ENCODE data around the gene CNP. TPM values are rescaled to one million over a fixed set of nuclear protein-coding genes. Genes with fewer than 3 reads are reported as not detected.
"Not testable (repeated sequence)": the region's sequence is repeated elsewhere in the genome, so short reads cannot be mapped to it uniquely, and the experiment has no call there.

The CNP gene
- total and polyA plus RNA-seq, 7 donors: 24.0 to 71.3 (median 52.0) TPM

DNA sequence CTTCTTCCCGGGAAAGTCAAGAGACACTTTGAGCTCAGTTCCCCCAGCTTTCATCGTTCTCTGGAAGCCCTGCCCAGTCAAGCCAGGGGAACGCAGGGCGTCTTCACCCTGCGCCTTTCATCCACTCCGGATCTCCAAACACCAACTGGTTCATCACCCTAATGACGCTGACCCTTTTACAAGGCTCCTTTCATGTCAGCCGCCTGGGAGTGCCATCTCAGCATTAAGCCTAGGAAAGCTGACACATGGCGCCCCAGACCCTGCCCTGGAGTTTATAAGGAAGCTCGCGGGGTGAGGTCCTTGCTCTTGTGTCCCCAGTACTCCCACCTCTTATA lies 51.2 kb downstream of the CNP start:
- Histone ChIP-seq H3K36me3 (peaks cover 3 to 15% (median 8%) of the 10 kb centered on the region in 4 donors), H3K27me3 (no peaks in the 10 kb centered on the region), H3K4me1 (peaks cover 0 to 73% (median 55%) of the 10 kb centered on the region in 4 donors), H3K9me3 (no peaks in the 10 kb centered on the region), H3K27ac (peak overlapping the region; percentile 89 to 93 (median 92)), H3K4me3 (peak overlapping the region; percentile 53 to 90 (median 81))
- intact Hi-C loops (cut with DNase I): loop anchor here (2.0 kb wide), 1 partner anchor 51 kb away; the partner anchor contains the start of gene CNP
- 3 to 5% methylated on average over 11 of the region's 11 CpGs for WGBS, 2 donors
- TF ChIP-seq POLR2AphosphoS5 (IDR thresholded peaks at IDR 0.05) (no peak), CTCF (IDR thresholded peaks at IDR 0.05) (no peak), POLR2A (IDR thresholded peaks at IDR 0.05) (no peak), EP300 (IDR thresholded peaks at IDR 0.05) (no peak)
- DNase-seq: no peak

- WGBS, 2 donors: 44 to 46% methylated on average over 3 of the region's 3 CpGs
- Histone ChIP-seq H3K36me3 (peaks cover 4 to 20% (median 11%) of the 10 kb centered on the region in 4 donors), H3K4me1 (peaks cover 0 to 68% (median 50%) of the 10 kb centered on the region in 4 donors), H3K27ac (peak overlapping the region; percentile 89 to 93 (median 92)), H3K4me3 (peak overlapping the region in 3 of 4 donors; percentile 78 to 90 (median 84)), H3K9me3 (no peaks in the 10 kb centered on the region), H3K27me3 (no peaks in the 10 kb centered on the region)
- intact Hi-C loops (cut with DNase I): no loop called here
- no peak for TF ChIP-seq EP300 (IDR thresholded peaks at IDR 0.05)
- TF ChIP-seq POLR2A (IDR thresholded peaks at IDR 0.05): no peak
- TF ChIP-seq POLR2AphosphoS5 (IDR thresholded peaks at IDR 0.05): no peak
- TF ChIP-seq CTCF (IDR thresholded peaks at IDR 0.05): no peak
- DNase-seq: no peak
Measured at GRCh38 chr17:42018339-42018738, 51.7 kb downstream of the CNP start.

- Histone ChIP-seq H3K27ac (no peak overlapping the region), H3K36me3 (peaks cover 10 to 27% (median 18%) of the 10 kb centered on the region in 4 donors), H3K4me3 (no peak overlapping the region), H3K9me3 (no peaks in the 10 kb centered on the region), H3K27me3 (no peaks in the 10 kb centered on the region), H3K4me1 (peaks cover 0 to 62% (median 46%) of the 10 kb centered on the region in 4 donors)
- WGBS, 2 donors: 91 to 96% methylated on average over 4 of the region's 4 CpGs
- DNase-seq: no peak
- no peak for TF ChIP-seq CTCF (IDR thresholded peaks at IDR 0.05)
- intact Hi-C loops (cut with DNase I): no loop called here
Measured at GRCh38 chr17:42018988-42019387, 52.4 kb downstream of the CNP start.

- TF ChIP-seq CTCF (IDR thresholded peaks at IDR 0.05) (peak; percentile 84 to 97 (median 94)), EP300 (IDR thresholded peaks at IDR 0.05) (no peak), POLR2A (IDR thresholded peaks at IDR 0.05) (peak in 1 of 2 donors; percentile 33), POLR2AphosphoS5 (IDR thresholded peaks at IDR 0.05) (peak; percentile 28 to 79 (median 70))
- Histone ChIP-seq H3K4me3 (peak within 1 kb of the TSS; percentile 74 to 90 (median 80)), H3K27me3 (no peaks in the 10 kb centered on the region), H3K36me3 (peaks cover 13 to 33% (median 21%) of the 10 kb centered on the region in 4 donors), H3K4me1 (peaks cover 0 to 55% (median 42%) of the 10 kb centered on the region in 4 donors), H3K27ac (peak within 1 kb of the TSS; percentile 84 to 91 (median 86)), H3K9me3 (no peaks in the 10 kb centered on the region)
- DNase-seq: peak; percentile 97
- intact Hi-C loops (cut with DNase I): no loop called here
- WGBS, 2 donors: 6 to 7% methylated on average over 49 of the region's 49 CpGs
Measured at GRCh38 chr17:42019509-42020404, 53.2 kb downstream of the CNP start, which contains the start of gene NKIRAS2. Gene NKIRAS2 (plus strand): TSS chr17:42020090. CDS start chr17:42021578, 1,488 bp downstream.

GRCh38 chr17:42020845-42021244 lies 54.2 kb downstream of the CNP start:
- Histone ChIP-seq H3K27ac (peak overlapping the region in 2 of 4 donors; percentile 84 to 91), H3K4me1 (peaks cover 0 to 53% (median 34%) of the 10 kb centered on the region in 4 donors), H3K36me3 (peaks cover 13 to 33% (median 21%) of the 10 kb centered on the region in 4 donors), H3K4me3 (peak overlapping the region; percentile 74 to 90 (median 80))
- H3K9me3 ChIP-seq; intact Hi-C loops (cut with DNase I); H3K27me3 ChIP-seq; DNase-seq: not testable (repeated sequence)
- 57 to 83% methylated on average over 8 of the region's 8 CpGs for WGBS, 2 donors
